ENCODE results near the gene CELF5.
"Not testable (repeated sequence)": the region's sequence is repeated elsewhere in the genome, so short reads cannot be mapped to it uniquely, and the experiment has no call there.

The CELF5 gene

GRCh38 chr19:3319643-3320353, 95.3 kb downstream of the CELF5 start:
- DNase-seq (ENCODE audit: low read depth in 3 of 3, low spot score in 1 of 3) = no peak

- DNase-seq (ENCODE audit: low read depth in 3 of 3, low spot score in 1 of 3) = no peak
Observed at GRCh38 chr19:3320354-3320670, 95.9 kb downstream of the CELF5 start.

GRCh38 chr19:3320853-3321252, 96.4 kb downstream of the CELF5 start:
- no peak for DNase-seq (ENCODE audit: low read depth in 3 of 3, low spot score in 1 of 3)

- DNase-seq (ENCODE audit: low read depth in 3 of 3, low spot score in 1 of 3) = no peak
Observed at GRCh38 chr19:3321696-3322095, 97.2 kb downstream of the CELF5 start.

- DNase-seq (ENCODE audit: low read depth in 3 of 3, low spot score in 1 of 3) = no peak
Observed at GRCh38 chr19:3322199-3322978, 97.9 kb downstream of the CELF5 start.

GRCh38 chr19:3323026-3323425, 98.6 kb downstream of the CELF5 start:
- DNase-seq (ENCODE audit: low read depth in 3 of 3, low spot score in 1 of 3) = no peak

- DNase-seq (ENCODE audit: low read depth in 3 of 3, low spot score in 1 of 3) = no peak
Observed at GRCh38 chr19:3323658-3324057, 99.2 kb downstream of the CELF5 start.

- DNase-seq (ENCODE audit: low read depth in 3 of 3, low spot score in 1 of 3) = peak; percentile 16 to 72 (median 51)
Observed at GRCh38 chr19:3324405-3324856, 100.0 kb downstream of the CELF5 start.

GRCh38 chr19:3325451-3325850, 101.0 kb downstream of the CELF5 start:
- DNase-seq (ENCODE audit: low read depth in 3 of 3, low spot score in 1 of 3) = no peak

GRCh38 chr19:3328743-3329142, 104.3 kb downstream of the CELF5 start:
- no peak for DNase-seq (ENCODE audit: low read depth in 3 of 3, low spot score in 1 of 3)

GRCh38 chr19:3330047-3330446, 105.6 kb downstream of the CELF5 start:
- no peak for DNase-seq (ENCODE audit: low read depth in 3 of 3, low spot score in 1 of 3)

- DNase-seq (ENCODE audit: low read depth in 3 of 3, low spot score in 1 of 3) = not testable (repeated sequence)
Observed at GRCh38 chr19:3332232-3332631, 107.8 kb downstream of the CELF5 start.

GRCh38 chr19:3333020-3333583, 108.6 kb downstream of the CELF5 start:
- DNase-seq (ENCODE audit: low read depth in 3 of 3, low spot score in 1 of 3) = no peak

- DNase-seq (ENCODE audit: low read depth in 3 of 3, low spot score in 1 of 3) = no peak
Observed at GRCh38 chr19:3333662-3334061, 109.2 kb downstream of the CELF5 start.

- not testable (repeated sequence) for DNase-seq (ENCODE audit: low read depth in 3 of 3, low spot score in 1 of 3)
Observed at GRCh38 chr19:3334749-3335430, 110.4 kb downstream of the CELF5 start.

- no peak for DNase-seq (ENCODE audit: low read depth in 3 of 3, low spot score in 1 of 3)
Observed at GRCh38 chr19:3335431-3336350, 111.2 kb downstream of the CELF5 start.

- DNase-seq (ENCODE audit: low read depth in 3 of 3, low spot score in 1 of 3) = no peak
Observed at GRCh38 chr19:3336351-3336679, 111.9 kb downstream of the CELF5 start.

GRCh38 chr19:3336680-3337523, 112.4 kb downstream of the CELF5 start:
- DNase-seq (ENCODE audit: low read depth in 3 of 3, low spot score in 1 of 3) = no peak

- peak in 1 of 3 donors; percentile 18 for DNase-seq (ENCODE audit: low read depth in 3 of 3, low spot score in 1 of 3)
Observed at GRCh38 chr19:3338541-3339181, 114.2 kb downstream of the CELF5 start.
